Endothelial cell of umbilical vein (primary cell): ENCODE results near the gene MYMX.
A peak's percentile ranks its signal among the peaks of the same experiment; 100 is the strongest.

Experiments
- JUN ChIP-seq: IDR thresholded peaks from 2 replicates; pipeline ENCODE4 v1.6.1; 2011; ENCODE audit warnings: borderline replicate concordance, low read depth; ENCODE audit not compliant: insufficient read length, insufficient read depth
- POLR2A ChIP-seq: IDR thresholded peaks from 2 replicates; pipeline ENCODE4 v1.6.1; 2012; ENCODE audit warnings: low read depth, mild to moderate bottlenecking, control low read depth, low read length
- TF ChIP-seq, protein P1 (sequence below), 2 donors: IDR thresholded peaks; 1 replicate in 1 of 2; 2 replicates in 1 of 2; pipeline ENCODE4 v1.5.1; 2011; ENCODE audit warnings: low read length in 2 of 2, mild to moderate bottlenecking in 2 of 2, moderate library complexity in 2 of 2, control low read depth in 1 of 2, inconsistent platforms in 1 of 2, low read depth in 1 of 2; ENCODE audit not compliant: insufficient read depth in 1 of 2; ENCODE audit errors: extremely low read depth in 1 of 2

DNA sequence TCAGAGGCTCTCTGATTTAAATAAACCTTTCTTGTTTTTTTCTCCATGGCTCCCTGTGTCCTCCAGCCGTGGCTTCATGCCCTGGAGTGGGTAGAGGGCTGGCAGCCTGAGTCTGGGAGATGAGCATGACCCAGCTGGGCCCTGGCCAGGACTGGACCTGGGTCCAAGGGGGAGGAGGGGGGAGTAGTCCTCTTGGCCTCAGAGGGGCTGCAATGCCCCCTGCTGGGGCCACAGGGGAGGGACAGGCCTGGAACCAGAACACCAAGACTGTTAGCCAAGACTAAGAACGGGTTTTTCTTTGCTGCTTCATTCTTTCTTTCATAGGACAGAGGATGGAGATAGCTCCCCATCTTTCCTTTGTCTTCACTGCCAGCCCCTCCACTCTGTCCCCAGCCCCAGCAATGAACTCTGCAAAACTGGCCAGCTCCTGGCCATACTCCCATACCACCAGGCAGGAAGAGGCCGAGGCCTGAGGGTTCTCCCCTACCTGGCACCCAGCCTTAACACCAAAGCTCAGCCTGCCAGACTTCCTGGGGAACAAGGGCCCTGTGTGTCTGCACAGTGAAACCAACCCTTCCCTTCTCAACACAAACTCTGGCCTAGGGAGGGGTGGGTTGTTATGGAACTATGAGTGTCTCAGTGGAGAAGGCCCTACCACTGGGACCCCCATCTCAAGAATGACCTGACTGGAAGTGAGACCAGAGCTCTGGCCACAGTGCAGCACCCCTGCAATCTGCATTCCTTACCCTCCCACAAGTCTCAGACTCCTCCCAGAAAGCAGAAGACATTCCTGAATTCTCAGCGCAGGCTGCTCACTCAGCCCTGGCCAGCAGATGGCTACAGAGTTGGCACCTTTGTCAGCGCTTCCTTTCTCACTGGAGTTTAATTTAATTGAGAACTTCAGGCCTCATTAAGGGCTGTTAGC lies 17.6 kb downstream of the MYMX start:
- TF ChIP-seq, protein P1, sequence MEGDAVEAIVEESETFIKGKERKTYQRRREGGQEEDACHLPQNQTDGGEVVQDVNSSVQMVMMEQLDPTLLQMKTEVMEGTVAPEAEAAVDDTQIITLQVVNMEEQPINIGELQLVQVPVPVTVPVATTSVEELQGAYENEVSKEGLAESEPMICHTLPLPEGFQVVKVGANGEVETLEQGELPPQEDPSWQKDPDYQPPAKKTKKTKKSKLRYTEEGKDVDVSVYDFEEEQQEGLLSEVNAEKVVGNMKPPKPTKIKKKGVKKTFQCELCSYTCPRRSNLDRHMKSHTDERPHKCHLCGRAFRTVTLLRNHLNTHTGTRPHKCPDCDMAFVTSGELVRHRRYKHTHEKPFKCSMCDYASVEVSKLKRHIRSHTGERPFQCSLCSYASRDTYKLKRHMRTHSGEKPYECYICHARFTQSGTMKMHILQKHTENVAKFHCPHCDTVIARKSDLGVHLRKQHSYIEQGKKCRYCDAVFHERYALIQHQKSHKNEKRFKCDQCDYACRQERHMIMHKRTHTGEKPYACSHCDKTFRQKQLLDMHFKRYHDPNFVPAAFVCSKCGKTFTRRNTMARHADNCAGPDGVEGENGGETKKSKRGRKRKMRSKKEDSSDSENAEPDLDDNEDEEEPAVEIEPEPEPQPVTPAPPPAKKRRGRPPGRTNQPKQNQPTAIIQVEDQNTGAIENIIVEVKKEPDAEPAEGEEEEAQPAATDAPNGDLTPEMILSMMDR (IDR thresholded peaks at IDR 0.05; ENCODE audit: extremely low read depth in 1 of 2, insufficient read depth in 1 of 2, low read depth in 1 of 2, low read length in 2 of 2), result peak; percentile 73 to 86
- TF ChIP-seq POLR2A (no peak), JUN (no peak)
